ENCODE measurements around the gene WWOX.

GRCh38 chr16:78333808-78334207 is 234.4 kb downstream of the WWOX start:
- TF ChIP-seq, protein P1, sequence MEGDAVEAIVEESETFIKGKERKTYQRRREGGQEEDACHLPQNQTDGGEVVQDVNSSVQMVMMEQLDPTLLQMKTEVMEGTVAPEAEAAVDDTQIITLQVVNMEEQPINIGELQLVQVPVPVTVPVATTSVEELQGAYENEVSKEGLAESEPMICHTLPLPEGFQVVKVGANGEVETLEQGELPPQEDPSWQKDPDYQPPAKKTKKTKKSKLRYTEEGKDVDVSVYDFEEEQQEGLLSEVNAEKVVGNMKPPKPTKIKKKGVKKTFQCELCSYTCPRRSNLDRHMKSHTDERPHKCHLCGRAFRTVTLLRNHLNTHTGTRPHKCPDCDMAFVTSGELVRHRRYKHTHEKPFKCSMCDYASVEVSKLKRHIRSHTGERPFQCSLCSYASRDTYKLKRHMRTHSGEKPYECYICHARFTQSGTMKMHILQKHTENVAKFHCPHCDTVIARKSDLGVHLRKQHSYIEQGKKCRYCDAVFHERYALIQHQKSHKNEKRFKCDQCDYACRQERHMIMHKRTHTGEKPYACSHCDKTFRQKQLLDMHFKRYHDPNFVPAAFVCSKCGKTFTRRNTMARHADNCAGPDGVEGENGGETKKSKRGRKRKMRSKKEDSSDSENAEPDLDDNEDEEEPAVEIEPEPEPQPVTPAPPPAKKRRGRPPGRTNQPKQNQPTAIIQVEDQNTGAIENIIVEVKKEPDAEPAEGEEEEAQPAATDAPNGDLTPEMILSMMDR (IDR thresholded peaks at IDR 0.05; ENCODE audit: poor library complexity) = no peak
- TF ChIP-seq EZH2 (IDR thresholded peaks at IDR 0.05; ENCODE audit: borderline replicate concordance) = no peak
- no peak for TF ChIP-seq EZH2phosphoT487 (IDR thresholded peaks at IDR 0.05; ENCODE audit: low read depth, severe bottlenecking, unreplicated experiment)

Data from hepatocyte (in vitro differentiated cells).